ENCODE results near the gene MTCL1. TPM values are rescaled to one million over a fixed set of nuclear protein-coding genes. Genes with fewer than 3 reads are reported as not detected.

The MTCL1 gene
- total and polyA plus RNA-seq, 8 donors = 7.1 to 16.0 (median 11.9) TPM

DNA sequence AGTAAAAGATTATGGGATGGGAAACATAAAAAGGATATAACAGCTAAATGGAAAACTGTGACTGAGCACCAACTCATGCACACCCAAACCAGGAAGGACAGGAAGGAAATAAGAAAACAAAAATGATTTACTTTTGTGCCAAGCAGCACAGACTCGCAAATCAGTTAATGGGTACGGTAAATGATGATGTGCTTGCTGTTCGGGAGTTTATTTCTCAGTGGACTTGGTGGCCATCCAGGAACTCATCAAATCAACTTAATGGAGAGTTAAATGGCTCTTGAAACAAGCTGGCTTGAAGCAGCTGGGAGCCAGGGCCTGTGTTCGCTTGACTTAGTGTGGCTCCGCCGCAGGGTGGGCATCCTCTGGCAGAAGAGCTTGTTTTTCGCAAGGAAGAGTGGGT lies 36.2 kb downstream of the MTCL1 start:
- no peak for DNase-seq
- TF ChIP-seq, protein P1, sequence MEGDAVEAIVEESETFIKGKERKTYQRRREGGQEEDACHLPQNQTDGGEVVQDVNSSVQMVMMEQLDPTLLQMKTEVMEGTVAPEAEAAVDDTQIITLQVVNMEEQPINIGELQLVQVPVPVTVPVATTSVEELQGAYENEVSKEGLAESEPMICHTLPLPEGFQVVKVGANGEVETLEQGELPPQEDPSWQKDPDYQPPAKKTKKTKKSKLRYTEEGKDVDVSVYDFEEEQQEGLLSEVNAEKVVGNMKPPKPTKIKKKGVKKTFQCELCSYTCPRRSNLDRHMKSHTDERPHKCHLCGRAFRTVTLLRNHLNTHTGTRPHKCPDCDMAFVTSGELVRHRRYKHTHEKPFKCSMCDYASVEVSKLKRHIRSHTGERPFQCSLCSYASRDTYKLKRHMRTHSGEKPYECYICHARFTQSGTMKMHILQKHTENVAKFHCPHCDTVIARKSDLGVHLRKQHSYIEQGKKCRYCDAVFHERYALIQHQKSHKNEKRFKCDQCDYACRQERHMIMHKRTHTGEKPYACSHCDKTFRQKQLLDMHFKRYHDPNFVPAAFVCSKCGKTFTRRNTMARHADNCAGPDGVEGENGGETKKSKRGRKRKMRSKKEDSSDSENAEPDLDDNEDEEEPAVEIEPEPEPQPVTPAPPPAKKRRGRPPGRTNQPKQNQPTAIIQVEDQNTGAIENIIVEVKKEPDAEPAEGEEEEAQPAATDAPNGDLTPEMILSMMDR (IDR thresholded peaks at IDR 0.05) = no peak
- Histone ChIP-seq H3K36me3 (no peaks in the 10 kb centered on the region), H3K27me3 (no peaks in the 10 kb centered on the region), H3K4me1 (no peaks in the 10 kb centered on the region), H3K4me3 (no peak overlapping the region), H3K27ac (no peak overlapping the region), H3K9me3 (no peaks in the 10 kb centered on the region)
- no peak for ATAC-seq
- intact Hi-C loops (cut with DNase I) = no loop called here

GRCh38 chr18:8742387-8743361 lies 37.3 kb downstream of the MTCL1 start:
- H3K4me1 ChIP-seq = no peaks in the 10 kb centered on the region
- intact Hi-C loops (cut with DNase I) = no loop called here
- H3K9me3 ChIP-seq = no peaks in the 10 kb centered on the region
- TF ChIP-seq, protein P1 (IDR thresholded peaks at IDR 0.05) = no peak
- DNase-seq (no peak), ATAC-seq (no peak)
- no peaks in the 10 kb centered on the region for H3K36me3 ChIP-seq
- H3K4me3 ChIP-seq = no peak overlapping the region
- no peaks in the 10 kb centered on the region for H3K27me3 ChIP-seq
- no peak overlapping the region for H3K27ac ChIP-seq

DNA sequence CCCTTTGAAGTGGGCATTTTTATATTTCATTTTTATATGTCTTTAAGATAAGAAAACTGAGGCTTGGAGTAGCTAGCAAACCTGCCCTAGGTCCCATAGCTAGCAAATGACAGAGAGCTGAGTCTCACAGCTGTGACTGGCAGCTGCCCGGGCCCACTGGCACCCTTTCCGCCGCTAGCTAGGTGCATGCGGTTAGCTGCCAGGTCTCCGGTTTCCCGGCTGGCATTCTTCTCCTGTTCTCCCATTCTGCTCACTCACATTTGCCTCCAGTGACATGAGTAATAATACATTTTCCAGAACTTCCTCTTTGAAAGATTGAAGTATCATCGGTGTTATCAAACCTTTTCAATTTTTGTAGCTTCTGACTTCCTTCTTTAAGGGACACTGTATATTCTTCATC lies 38.7 kb downstream of the MTCL1 start:
- ATAC-seq = no peak
- Histone ChIP-seq H3K36me3 (no peaks in the 10 kb centered on the region), H3K27me3 (no peaks in the 10 kb centered on the region), H3K4me3 (no peak overlapping the region), H3K27ac (no peak overlapping the region), H3K4me1 (no peaks in the 10 kb centered on the region), H3K9me3 (no peaks in the 10 kb centered on the region)
- intact Hi-C loops (cut with DNase I) = no loop called here
- TF ChIP-seq, protein P1 (IDR thresholded peaks at IDR 0.05) = no peak
- DNase-seq = no peak

DNA sequence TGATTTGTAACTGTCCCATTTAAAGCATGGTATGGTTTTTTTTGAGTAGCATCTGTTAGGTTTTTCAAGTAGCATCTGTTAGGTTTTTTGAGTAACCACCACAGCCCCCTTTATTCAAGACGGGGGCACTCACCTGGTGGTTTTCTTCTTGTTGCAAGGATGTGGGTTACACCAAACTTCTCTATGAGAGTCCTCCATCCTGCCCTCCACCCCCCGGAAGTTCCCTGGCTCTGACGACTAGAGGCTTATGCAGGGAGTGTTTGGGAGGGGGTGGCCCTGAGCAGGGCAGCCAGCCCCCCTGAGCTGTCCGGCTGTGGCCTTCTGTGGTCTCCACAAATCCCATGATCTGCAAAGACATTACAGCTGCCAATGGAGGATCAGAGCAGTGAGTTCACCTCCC lies 39.3 kb downstream of the MTCL1 start:
- Histone ChIP-seq H3K4me1 (no peaks in the 10 kb centered on the region), H3K9me3 (no peaks in the 10 kb centered on the region), H3K4me3 (no peak overlapping the region), H3K27ac (no peak overlapping the region), H3K36me3 (no peaks in the 10 kb centered on the region), H3K27me3 (no peaks in the 10 kb centered on the region)
- intact Hi-C loops (cut with DNase I) = no loop called here
- ATAC-seq = no peak
- TF ChIP-seq, protein P1 (IDR thresholded peaks at IDR 0.05) = no peak
- peak in 1 of 4 donors; percentile 31 for DNase-seq

GRCh38 chr18:8745355-8746014 lies 40.1 kb downstream of the MTCL1 start:
- H3K4me3 ChIP-seq = no peak overlapping the region
- intact Hi-C loops (cut with DNase I) = no loop called here
- ATAC-seq (no peak), DNase-seq (no peak)
- TF ChIP-seq, protein P1 (IDR thresholded peaks at IDR 0.05) = no peak
- no peaks in the 10 kb centered on the region for H3K27me3 ChIP-seq
- no peaks in the 10 kb centered on the region for H3K4me1 ChIP-seq
- H3K27ac ChIP-seq = no peak overlapping the region
- no peaks in the 10 kb centered on the region for H3K36me3 ChIP-seq
- H3K9me3 ChIP-seq = no peaks in the 10 kb centered on the region

Data from left lung (tissue), 10 donors.